ENCODE data around the gene CDCA7L. TPM values are rescaled to one million over a fixed set of nuclear protein-coding genes. Genes with fewer than 3 reads are reported as not detected.

The CDCA7L gene
- polyA plus RNA-seq, 1 of the 3 experiments (the other 2 are of a cell fraction), result 18.4 TPM

- Histone ChIP-seq H3K27ac (ENCODE audit: low read depth in 2 of 2, low read length in 1 of 2) (no peak overlapping the region), H2AFZ (ENCODE audit: low read depth) (no peak overlapping the region), H3K9me3 (no peaks in the 10 kb centered on the region), H3K9me2 (no peaks in the 10 kb centered on the region), H3K79me2 (ENCODE audit: insufficient read depth) (no peaks in the 10 kb centered on the region; the same call in 1 of the 2 replicates), H3K9ac (no peak overlapping the region), H3K4me3 (ENCODE audit: low read depth in 2 of 2, low read length in 1 of 2) (no peak overlapping the region), H4K20me1 (ENCODE audit: insufficient read depth) (no peaks in the 10 kb centered on the region), H3F3A (replicated peaks; ENCODE audit: insufficient read depth) (no peaks in the 10 kb centered on the region), H3K4me2 (no peak overlapping the region), H3K27me3 (ENCODE audit: insufficient read depth) (no peaks in the 10 kb centered on the region), H3K36me3 (replicated peaks in 1 of 2; ENCODE audit: control insufficient read depth in 1 of 2, insufficient read depth in 2 of 2, low read length in 1 of 2) (no peaks in the 10 kb centered on the region), H3K4me1 (ENCODE audit: control insufficient read depth in 1 of 2, insufficient read depth in 2 of 2, low read depth in 1 of 2, low read length in 1 of 2) (peaks cover 0 to 2% of the 10 kb centered on the region in 2 experiments; a peak in 1 of 4 replicates)
- no peak for DNase-seq
- ChIA-PET CTCF (no interaction called here), POLR2A (no interaction called here)
- TF ChIP-seq RAD21 (IDR thresholded peaks at IDR 0.05; ENCODE audit: low read length) (no peak), FOSL2 (IDR thresholded peaks at IDR 0.05; ENCODE audit: borderline replicate concordance, low read depth) (no peak), CHD2 (IDR thresholded peaks at IDR 0.05; ENCODE audit: low read length, partially characterized antibody) (no peak), PBX3 (IDR thresholded peaks at IDR 0.05) (no peak), SMC3 (IDR thresholded peaks at IDR 0.05; ENCODE audit: low read depth, low read length) (no peak), RFX5 (IDR thresholded peaks at IDR 0.05; ENCODE audit: low read length) (no peak), ELF1 (IDR thresholded peaks at IDR 0.05) (no peak), EZH2phosphoT487 (IDR thresholded peaks at IDR 0.05; ENCODE audit: borderline replicate concordance, low read depth) (no peak), EP300 (IDR thresholded peaks at IDR 0.05; ENCODE audit: borderline replicate concordance in 1 of 2, low read depth in 1 of 2, low read length in 1 of 2) (no peak), FOXM1 (IDR thresholded peaks at IDR 0.05; ENCODE audit: low read depth) (no peak), RXRA (IDR thresholded peaks at IDR 0.05; ENCODE audit: borderline replicate concordance, low read depth) (no peak), JUND (IDR thresholded peaks at IDR 0.05) (no peak), MEF2A (IDR thresholded peaks at IDR 0.05; ENCODE audit: borderline replicate concordance, low read depth) (no peak), ZBTB33 (IDR thresholded peaks at IDR 0.05; ENCODE audit: borderline replicate concordance, low read depth) (no peak), NFIC (IDR thresholded peaks at IDR 0.05; ENCODE audit: borderline replicate concordance) (no peak), NRF1 (IDR thresholded peaks at IDR 0.05; ENCODE audit: low read depth, low read length) (no peak), GABPA (IDR thresholded peaks at IDR 0.05; ENCODE audit: low read depth) (no peak), POLR2AphosphoS5 (IDR thresholded peaks at IDR 0.05; ENCODE audit: low read depth, low read length) (no peak), YY1 (IDR thresholded peaks at IDR 0.05; ENCODE audit: low read depth) (no peak)
- WGBS (ENCODE audit: low lambda C conversion rate), result 46% methylated on average over 3 of the region's 3 CpGs
Observed at GRCh38 chr7:21920936-21921335, 24.8 kb downstream of the CDCA7L start.
